Left cardiac atrium (tissue), 4 donors: ENCODE results near the gene CBR1. TPM values are rescaled to one million over a fixed set of nuclear protein-coding genes. Genes with fewer than 3 reads are reported as not detected.

ENCODE experiments used
- ATAC-seq, 2 donors: fragments of 200-7000 bp; cut with Tn5 transposase; one replicate each; pipeline ENCODE4 v1.9.1; 2020; ENCODE audit warnings: mild to moderate bottlenecking in 2 of 2, moderate library complexity in 2 of 2
- DNase-seq: peaks from one replicate; pipeline ENCODE4 v3.0.0-alpha.2; 2020
- intact Hi-C, 2 donors: fragments of 100-400 bp; cut with DNase I; formaldehyde crosslinking; loops; one replicate each; pipeline versions ENCODE4 v1.14.1 to v1.15.1; 2022 to 2023
- long read RNA-seq: library from polyadenylated mRNA; unstranded; transcript quantifications from one replicate; pipeline ENCODE4 v2.0.0, GENCODE V29; 2021
- total RNA-seq, 2 donors: library from RNA; stranded (reverse); fragmentation: NEBNext Ultra II Directional; extraction: Animal tissue kit (Norgen Biotek cat#: 25700); gene quantifications; one replicate each; pipeline ENCODE4 v1.2.1, GENCODE V29; 2021
- donor health status: DM: no; HTN: yes; CAD: no.
- donor health status: DM: no; HTN: yes; CAD: no; lungs with severe emphysema.
- donor health status: DM: yes; HTN: yes; CAD: no.
- donor health status: Dilated cardiomyopathy.

The CBR1 gene
- 10 to 100 TPM; 25.3 to 34.8 TPM for total RNA-seq
- long read RNA-seq, transcript CBR1-201 (3 exons, 1,293 nt) = major isoform, 15 of 16 reads
- long read RNA-seq, partial matches to known transcripts = 0 of 16 reads
- long read RNA-seq, other reads (novel, unspliced or antisense) = 0 of 16 reads

GRCh38 chr21:36069713-36070583 is at the start of gene CBR1:
Gene CBR1, plus strand, starts transcription at chr21:36070024. Its CDS starts 92 bp downstream, at chr21:36070116.
- peak; percentile 99 for ATAC-seq
- peak; percentile 96 for DNase-seq
- intact Hi-C loops = loop anchor here in 1 of 2 donors (5.0 kb wide), 1 partner anchor 42 kb away; no protein-coding TSS in a partner anchor

GRCh38 chr21:36021251-36021837 is 48.5 kb upstream of the CBR1 start:
- intact Hi-C loops = loop anchor here in 1 of 2 donors (10.0 kb wide), 1 partner anchor 1277 kb away; no protein-coding TSS in a partner anchor
- ATAC-seq = no peak
- no peak for DNase-seq

- intact Hi-C loops = loop anchor here in 1 of 2 donors (10.0 kb wide), 1 partner anchor 1278 kb away; no protein-coding TSS in a partner anchor
- DNase-seq = no peak
- no peak for ATAC-seq
These were observed 47.3 kb upstream of the CBR1 start for GRCh38 chr21:36022427-36023091.

- DNase-seq (no peak), ATAC-seq (no peak)
- intact Hi-C loops = loop anchor here in 1 of 2 donors (10.0 kb wide), 1 partner anchor 1278 kb away; no protein-coding TSS in a partner anchor
These were observed 46.7 kb upstream of the CBR1 start for GRCh38 chr21:36023092-36023480.

- DNase-seq (no peak), ATAC-seq (no peak)
- intact Hi-C loops = loop anchor here in 1 of 2 donors (10.0 kb wide), 1 partner anchor 1280 kb away; no protein-coding TSS in a partner anchor
These were observed 45.0 kb upstream of the CBR1 start for GRCh38 chr21:36024782-36025181.

GRCh38 chr21:36027347-36027746 is 42.5 kb upstream of the CBR1 start:
- DNase-seq (no peak), ATAC-seq (peak in 1 of 2 donors; percentile 50)
- intact Hi-C loops = loop anchor here in 1 of 2 donors (10.0 kb wide), 1 partner anchor 1283 kb away; no protein-coding TSS in a partner anchor

- intact Hi-C loops = loop anchor here in 1 of 2 donors (10.0 kb wide), 1 partner anchor 1284 kb away; no protein-coding TSS in a partner anchor
- ATAC-seq (peak; percentile 90 to 92), DNase-seq (peak; percentile 68)
These were observed 41.4 kb upstream of the CBR1 start for GRCh38 chr21:36028127-36029069.

- no peak for ATAC-seq
These were observed 40.5 kb upstream of the CBR1 start for GRCh38 chr21:36029309-36029708.

GRCh38 chr21:36030581-36031189 is 39.1 kb upstream of the CBR1 start:
- intact Hi-C loops = no loop called here

More at GRCh38 chr21:36029309-36029708, 40.5 kb upstream of the CBR1 start:
- intact Hi-C loops = loop anchor here in 1 of 2 donors (10.0 kb wide), 1 partner anchor 1285 kb away; no protein-coding TSS in a partner anchor
- DNase-seq = no peak

GRCh38 chr21:36032647-36033406 is 37.0 kb upstream of the CBR1 start:
- ATAC-seq (no peak), DNase-seq (no peak)
- intact Hi-C loops = no loop called here

More at GRCh38 chr21:36030581-36031189, 39.1 kb upstream of the CBR1 start:
- ATAC-seq (no peak), DNase-seq (no peak)

- ATAC-seq (no peak), DNase-seq (no peak)
- intact Hi-C loops = no loop called here
These were observed 35.5 kb upstream of the CBR1 start for GRCh38 chr21:36034211-36034913.

- ATAC-seq (peak; percentile 77 to 88), DNase-seq (no peak)
- intact Hi-C loops = no loop called here
These were observed 34.4 kb upstream of the CBR1 start for GRCh38 chr21:36035381-36035791.

- ATAC-seq (no peak), DNase-seq (no peak)
- intact Hi-C loops = no loop called here
These were observed 30.9 kb upstream of the CBR1 start for GRCh38 chr21:36038701-36039497.

GRCh38 chr21:36039861-36040260 is 30.0 kb upstream of the CBR1 start:
- DNase-seq = no peak
- intact Hi-C loops = no loop called here
- ATAC-seq = no peak

- ATAC-seq = no peak
- no peak for DNase-seq
- intact Hi-C loops = no loop called here
These were observed 29.4 kb upstream of the CBR1 start for GRCh38 chr21:36040389-36040788.
